Immature natural killer cell (primary cell): Measurements from ENCODE around the gene C16orf90. TPM values are rescaled to one million over a fixed set of nuclear protein-coding genes. Genes with fewer than 3 reads are reported as not detected.
A peak's percentile ranks its signal among the peaks of the same experiment; 100 is the strongest.
"Not testable (repeated sequence)": the region's sequence is repeated elsewhere in the genome, so short reads cannot be mapped to it uniquely, and the experiment has no call there.

ENCODE experiments used
- DNase-seq, 3 donors: peaks; one replicate each; pipeline ENCODE4 v3.0.0; 2022; ENCODE audit warnings: mixed read lengths in 1 of 3
- H3K27ac Mint-ChIP-seq, 6 donors: one replicate each; pipeline ENCODE4 v1.8.0; 2020; ENCODE audit warnings: mixed read lengths in 6 of 6, mild to moderate bottlenecking in 5 of 6, inconsistent platforms in 4 of 6, moderate library complexity in 3 of 6
- H3K27me3 Mint-ChIP-seq, 3 donors: one replicate each; pipeline ENCODE4 v1.8.0; 2020 to 2021; ENCODE audit warnings: low read depth in 3 of 3, mild to moderate bottlenecking in 3 of 3, mixed read lengths in 3 of 3, moderate library complexity in 3 of 3, inconsistent platforms in 1 of 3
- H3K36me3 Mint-ChIP-seq, 3 donors: one replicate each; pipeline ENCODE4 v1.8.0; 2020; ENCODE audit warnings: mixed read lengths in 3 of 3, inconsistent platforms in 2 of 3, mild to moderate bottlenecking in 2 of 3
- H3K4me1 Mint-ChIP-seq, 2 donors: one replicate each; pipeline ENCODE4 v1.8.0; 2020; ENCODE audit warnings: inconsistent platforms in 2 of 2, mild to moderate bottlenecking in 2 of 2, mixed read lengths in 2 of 2, moderate library complexity in 1 of 2
- H3K4me3 Mint-ChIP-seq, 5 donors: one replicate each; pipeline ENCODE4 v1.8.0; 2020; ENCODE audit warnings: mild to moderate bottlenecking in 5 of 5, mixed read lengths in 5 of 5, inconsistent platforms in 3 of 5, moderate library complexity in 3 of 5
- H3K9me3 Mint-ChIP-seq, 6 donors: one replicate each; pipeline ENCODE4 v1.8.0; 2020; ENCODE audit warnings: mild to moderate bottlenecking in 6 of 6, mixed read lengths in 6 of 6, inconsistent platforms in 4 of 6, moderate library complexity in 3 of 6
- polyA plus RNA-seq, 3 donors: library from polyadenylated mRNA; unstranded; fragments of 300-500 nt; fragmentation: Illumina TruSeq; gene quantifications; one replicate each; pipeline ENCODE4 v1.2.3, GENCODE V29; 2021

C16orf90 gene, protein sequence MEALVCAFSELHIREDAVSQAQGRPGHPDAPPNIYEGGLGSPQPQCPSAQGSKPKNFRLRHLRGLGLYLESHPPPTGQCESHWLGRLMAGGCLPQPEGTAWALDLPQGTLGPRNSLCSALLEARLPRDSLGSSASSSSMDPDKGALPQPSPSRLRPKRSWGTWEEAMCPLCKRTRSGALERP
- not detected for polyA plus RNA-seq

DNA sequence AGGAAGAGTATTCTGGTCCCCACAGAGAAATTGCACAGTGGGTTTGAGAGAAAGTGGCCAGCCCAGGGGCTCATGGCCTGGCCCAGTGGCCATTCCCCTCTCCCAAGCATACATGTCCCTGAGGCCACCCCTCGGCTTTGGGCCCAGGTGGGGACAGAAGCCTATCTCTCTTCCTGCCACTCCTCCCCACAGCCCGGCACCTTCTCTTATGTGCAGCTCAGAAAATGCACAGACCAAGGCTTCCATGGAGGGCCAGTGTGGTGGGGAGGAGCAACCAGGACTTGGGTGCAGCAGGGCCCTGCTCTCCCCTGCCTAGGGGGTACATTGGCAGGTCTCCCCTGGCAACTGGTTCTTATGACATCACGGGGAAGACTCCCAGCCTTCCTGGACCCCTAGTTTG lies at the start of gene C16orf90:
Gene C16orf90, minus strand, starts transcription at position 314 of the 400 bp plus-strand sequence. Its CDS starts 68 bp downstream, at position 246.
- peaks cover 6 to 9% of the 10 kb centered on the region in 2 donors for H3K4me1 Mint-ChIP-seq
- H3K27me3 Mint-ChIP-seq = peaks cover 0 to 6% (median 3%) of the 10 kb centered on the region in 3 donors
- H3K36me3 Mint-ChIP-seq = no peaks in the 10 kb centered on the region
- H3K9me3 Mint-ChIP-seq = peaks cover 0 to 5% (median 0%) of the 10 kb centered on the region in 6 donors
- no peak within 1 kb of the TSS for H3K27ac Mint-ChIP-seq
- H3K4me3 Mint-ChIP-seq = no peak within 1 kb of the TSS
- DNase-seq = no peak

DNA sequence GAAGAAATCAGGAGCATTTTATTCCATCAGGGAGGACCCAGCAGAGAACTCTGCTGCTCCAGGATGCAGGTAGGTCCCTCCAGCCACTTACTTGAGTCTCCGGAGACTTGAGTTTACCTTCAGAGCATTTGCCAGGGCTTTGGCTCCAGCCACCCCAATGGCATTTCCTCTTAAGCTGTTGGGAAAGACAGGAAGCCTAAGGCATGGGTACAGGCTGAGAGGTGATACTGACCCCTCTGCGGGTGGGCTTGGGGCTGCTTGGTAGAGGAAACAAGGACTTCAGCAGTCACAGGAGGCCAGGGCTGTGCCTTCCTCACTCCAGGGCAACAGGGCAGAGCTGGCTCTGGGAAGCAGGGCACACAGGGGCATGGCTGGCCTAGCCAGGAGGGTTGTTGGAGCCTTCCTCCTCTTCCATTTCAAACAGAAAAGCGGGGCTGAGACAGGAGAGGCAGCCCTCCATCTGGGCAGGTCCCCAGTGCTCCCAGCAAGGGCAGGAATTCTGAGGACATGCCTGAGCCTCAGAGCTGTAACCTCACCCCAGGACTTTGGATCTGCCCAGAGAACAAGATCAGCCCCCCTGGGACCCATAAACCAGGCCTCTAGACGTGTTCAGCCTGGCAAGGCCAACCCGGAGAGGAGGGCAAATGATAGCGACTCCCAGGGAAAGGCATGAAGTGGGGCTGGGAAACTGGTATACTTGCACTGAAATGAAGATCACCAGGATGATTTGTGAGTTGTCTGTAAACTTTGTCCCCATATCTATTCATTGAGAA lies 47.5 kb upstream of the C16orf90 start:
- Mint-ChIP-seq H3K36me3 (peaks cover 8 to 29% (median 9%) of the 10 kb centered on the region in 3 donors), H3K27me3 (no peaks in the 10 kb centered on the region), H3K27ac (peak overlapping the region in 2 of 6 donors; percentile 40 to 51), H3K4me1 (no peaks in the 10 kb centered on the region), H3K4me3 (no peak overlapping the region), H3K9me3 (no peaks in the 10 kb centered on the region)
- no peak for DNase-seq

DNA sequence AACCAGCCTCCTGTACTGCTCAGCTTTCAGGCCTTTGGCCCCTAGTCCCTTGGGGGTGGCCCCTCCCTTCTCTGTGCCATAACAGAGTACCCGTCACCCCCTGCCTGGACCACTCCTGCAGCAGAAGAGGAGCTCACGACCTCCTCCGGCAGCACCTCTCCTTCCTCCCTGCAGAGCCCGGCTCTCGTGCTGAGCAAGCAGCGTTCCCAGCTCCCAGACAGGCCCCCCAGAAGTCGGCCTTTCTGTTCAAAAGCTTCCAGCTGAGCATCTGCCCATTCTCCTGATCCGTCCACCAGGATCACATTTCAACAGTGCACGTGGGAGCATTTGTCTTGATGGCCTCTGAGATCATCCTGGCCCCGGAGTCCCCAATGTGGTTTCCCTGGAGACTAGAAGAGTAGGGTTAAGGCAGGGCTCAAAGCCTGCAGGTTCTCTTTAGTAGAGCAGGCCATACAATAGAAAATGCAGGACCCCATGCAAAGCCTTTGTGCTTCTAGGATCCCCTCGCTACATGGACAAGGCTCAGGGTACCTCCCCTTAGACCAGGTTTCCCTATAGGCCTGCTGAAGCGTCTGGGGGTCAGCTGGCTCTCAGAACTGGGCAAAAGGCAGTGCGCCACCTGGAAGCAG lies 46.4 kb upstream of the C16orf90 start:
- no peaks in the 10 kb centered on the region for H3K9me3 Mint-ChIP-seq
- H3K4me1 Mint-ChIP-seq = peaks cover 0 to 3% of the 10 kb centered on the region in 2 donors
- H3K27ac Mint-ChIP-seq = peak overlapping the region in 1 of 6 donors; percentile 35
- H3K27me3 Mint-ChIP-seq = no peaks in the 10 kb centered on the region
- DNase-seq = no peak
- peaks cover 8 to 25% (median 9%) of the 10 kb centered on the region in 3 donors for H3K36me3 Mint-ChIP-seq
- no peak overlapping the region for H3K4me3 Mint-ChIP-seq

DNA sequence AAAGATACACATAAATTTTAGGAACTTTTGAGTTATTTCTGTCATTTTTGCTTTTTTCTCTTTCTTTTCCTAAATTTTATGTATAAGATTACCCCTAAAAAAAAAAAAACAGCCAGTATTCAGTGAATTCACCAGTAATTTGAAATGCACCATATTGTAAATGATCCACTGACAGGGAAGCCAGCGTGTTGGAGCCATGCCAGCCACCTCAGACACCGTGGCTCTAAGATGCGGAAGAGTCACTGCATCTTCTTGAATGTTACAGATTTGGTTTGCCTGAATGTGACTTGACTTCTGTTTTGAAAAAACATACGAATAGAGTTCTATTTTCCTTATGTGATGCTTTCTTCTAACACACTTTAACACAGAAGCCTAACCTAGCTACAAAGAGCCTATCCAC lies 42.9 kb upstream of the C16orf90 start:
- peaks cover 4 to 13% (median 8%) of the 10 kb centered on the region in 3 donors for H3K36me3 Mint-ChIP-seq
- H3K27ac Mint-ChIP-seq = peak overlapping the region in 3 of 6 donors; percentile 17 to 64 (median 55)
- DNase-seq = no peak

DNA sequence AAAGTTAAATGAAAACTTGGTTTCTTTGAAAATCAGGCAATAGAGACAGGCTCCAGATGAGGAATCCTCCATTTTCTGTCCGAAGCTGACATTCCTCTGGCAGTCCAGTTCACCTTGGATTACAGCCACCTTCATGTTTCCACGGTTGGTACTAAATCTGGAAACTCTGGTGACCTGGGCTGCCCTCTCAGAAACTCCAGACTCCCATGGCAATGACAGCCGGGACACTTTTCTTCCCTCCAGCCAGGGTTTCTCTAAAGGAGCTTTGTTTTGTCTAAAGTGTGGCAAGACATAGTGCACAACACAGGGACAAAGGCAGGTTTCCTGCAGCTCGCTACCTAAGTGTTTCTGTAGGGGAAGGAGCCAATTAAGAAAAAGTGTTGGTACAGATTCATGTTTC lies 41.6 kb upstream of the C16orf90 start:
- H3K9me3 Mint-ChIP-seq = no peaks in the 10 kb centered on the region
- no peak for DNase-seq
- H3K27me3 Mint-ChIP-seq = peaks cover 0 to 1% (median 0%) of the 10 kb centered on the region in 3 donors

More for the DNA sequence above, 42.9 kb upstream of the C16orf90 start:
- Mint-ChIP-seq H3K4me3 (no peak overlapping the region), H3K27me3 (peaks cover 0 to 1% (median 0%) of the 10 kb centered on the region in 3 donors), H3K9me3 (no peaks in the 10 kb centered on the region), H3K4me1 (peaks cover 8 to 28% of the 10 kb centered on the region in 2 donors)

DNA sequence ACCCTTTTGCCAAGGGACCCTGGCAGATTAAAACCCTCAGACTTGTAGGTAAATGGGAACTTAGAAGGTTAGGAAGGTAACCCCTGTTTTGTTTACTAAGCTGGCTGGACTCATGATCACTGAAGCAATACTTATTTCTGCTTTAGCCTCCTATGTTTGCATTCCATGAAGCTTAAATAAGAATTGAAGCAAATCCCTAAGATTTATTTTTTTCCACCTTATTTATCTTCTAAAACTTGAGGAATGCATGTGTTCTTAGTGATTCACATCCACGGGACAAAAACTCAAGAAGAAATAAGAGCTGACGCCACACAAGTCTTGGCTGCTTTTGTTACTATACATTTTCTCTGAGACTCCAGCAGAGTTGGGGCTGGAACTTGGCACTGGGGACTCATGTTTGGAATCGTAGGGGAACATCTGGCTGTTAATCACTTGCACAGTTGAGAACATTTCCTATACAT lies 41.0 kb upstream of the C16orf90 start:
- Mint-ChIP-seq H3K4me3 (no peak overlapping the region), H3K27ac (peak overlapping the region in 5 of 6 donors; percentile 2 to 77 (median 51)), H3K4me1 (peaks cover 8 to 28% of the 10 kb centered on the region in 2 donors), H3K27me3 (peaks cover 0 to 1% (median 0%) of the 10 kb centered on the region in 3 donors), H3K36me3 (peaks cover 4 to 13% (median 4%) of the 10 kb centered on the region in 3 donors), H3K9me3 (no peaks in the 10 kb centered on the region)
- DNase-seq = no peak

More for the DNA sequence above, 41.6 kb upstream of the C16orf90 start:
- Mint-ChIP-seq H3K36me3 (peaks cover 4 to 13% (median 4%) of the 10 kb centered on the region in 3 donors), H3K4me3 (no peak overlapping the region), H3K27ac (peak overlapping the region in 5 of 6 donors; percentile 2 to 53 (median 26)), H3K4me1 (peaks cover 8 to 28% of the 10 kb centered on the region in 2 donors)

DNA sequence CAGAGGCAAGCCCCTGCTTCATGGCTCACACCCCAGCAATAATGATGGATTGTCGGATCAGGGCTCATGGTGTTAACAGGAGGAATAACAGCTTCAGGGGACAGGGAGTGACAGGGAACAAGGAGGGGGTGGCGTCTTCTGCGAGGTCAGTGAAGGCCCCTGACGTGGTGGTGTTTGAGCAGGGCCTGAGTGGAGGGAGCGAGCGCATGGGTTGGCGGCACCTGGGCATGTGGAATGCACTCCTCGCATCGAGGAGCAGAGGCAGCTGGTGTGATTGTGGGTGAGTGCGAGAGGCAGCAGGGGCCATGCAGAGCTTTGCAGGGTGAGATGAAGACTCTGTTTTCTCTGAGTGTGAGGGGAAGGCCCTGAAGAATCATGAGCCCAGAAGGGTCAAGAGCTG lies 38.8 kb upstream of the C16orf90 start:
- Mint-ChIP-seq H3K9me3 (no peaks in the 10 kb centered on the region), H3K27me3 (peaks cover 0 to 1% (median 0%) of the 10 kb centered on the region in 3 donors), H3K4me1 (peaks cover 8 to 28% of the 10 kb centered on the region in 2 donors), H3K27ac (peak overlapping the region in 5 of 6 donors; percentile 36 to 80 (median 68)), H3K36me3 (no peaks in the 10 kb centered on the region), H3K4me3 (no peak overlapping the region)
- no peak for DNase-seq

DNA sequence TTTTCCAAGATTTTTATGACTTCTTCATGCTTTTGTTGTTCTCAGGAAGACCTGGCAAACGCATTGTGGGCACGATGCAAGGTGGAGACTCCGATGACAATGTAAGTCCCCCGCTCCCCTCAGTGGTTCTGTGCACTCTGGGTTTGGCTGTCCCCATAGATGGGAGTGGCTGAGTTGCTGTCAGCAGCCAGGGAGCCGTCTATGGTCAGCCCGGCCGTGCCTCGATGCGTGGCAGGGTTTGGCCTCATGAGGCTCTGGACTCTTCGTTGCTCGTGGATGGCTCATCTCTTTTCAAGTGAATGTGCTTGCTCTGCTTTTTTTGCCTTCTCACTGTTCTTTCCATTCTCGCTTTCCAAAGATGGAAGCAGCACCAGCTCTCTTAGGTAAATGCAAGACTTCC lies 37.5 kb upstream of the C16orf90 start:
- Mint-ChIP-seq H3K27ac (peak overlapping the region in 1 of 6 donors; percentile 51), H3K9me3 (no peaks in the 10 kb centered on the region), H3K4me3 (no peak overlapping the region), H3K4me1 (peaks cover 8 to 28% of the 10 kb centered on the region in 2 donors), H3K36me3 (no peaks in the 10 kb centered on the region), H3K27me3 (peaks cover 0 to 1% (median 0%) of the 10 kb centered on the region in 3 donors)
- DNase-seq = no peak

DNA sequence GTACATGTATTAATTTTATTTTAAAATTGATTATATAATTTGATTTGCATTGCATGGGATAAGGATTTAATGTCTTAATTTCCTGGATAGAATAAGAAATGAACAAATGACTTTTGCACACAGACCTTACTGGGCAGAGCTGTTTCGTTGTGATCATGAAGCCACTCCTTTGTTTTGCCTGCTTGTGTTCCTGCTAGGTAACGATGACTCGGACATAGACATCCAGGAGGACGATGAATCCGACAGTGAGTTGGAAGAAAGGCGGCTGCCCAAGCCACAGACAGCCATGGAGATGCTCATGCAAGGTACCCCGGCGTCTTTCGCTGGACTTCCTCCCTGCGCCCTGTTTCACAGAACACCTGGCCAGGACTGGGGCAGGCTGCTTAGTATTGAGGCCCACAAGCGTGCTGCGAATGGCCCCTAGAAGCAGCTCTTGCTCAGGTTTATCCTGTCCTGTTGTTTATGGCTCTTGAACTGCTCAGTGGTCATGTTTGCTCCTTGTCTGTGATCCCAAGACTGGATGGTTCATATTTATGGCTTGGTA lies 35.2 kb upstream of the C16orf90 start:
- Mint-ChIP-seq H3K9me3 (no peaks in the 10 kb centered on the region), H3K4me3 (no peak overlapping the region), H3K27ac (no peak overlapping the region), H3K4me1 (peaks cover 9 to 14% of the 10 kb centered on the region in 2 donors), H3K36me3 (peaks cover 0 to 2% (median under 1%) of the 10 kb centered on the region in 3 donors), H3K27me3 (peaks cover 0 to 1% (median 0%) of the 10 kb centered on the region in 3 donors)
- no peak for DNase-seq

DNA sequence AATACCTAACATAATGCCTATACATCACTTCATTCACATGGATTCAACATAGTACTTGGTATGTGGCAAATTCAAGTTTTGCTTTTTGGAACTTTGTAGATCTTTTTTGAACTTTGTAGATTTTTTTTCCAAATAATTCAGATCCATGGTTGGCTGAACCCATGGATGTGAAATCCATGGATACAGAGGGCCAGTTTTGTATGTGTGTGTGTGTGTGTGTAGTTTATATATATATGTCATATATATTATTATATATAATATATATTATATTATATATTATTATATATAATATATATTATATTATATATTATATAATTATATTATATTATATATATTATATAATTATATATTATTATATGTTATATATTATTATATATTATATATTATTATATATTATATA lies 33.9 kb upstream of the C16orf90 start:
- H3K27ac Mint-ChIP-seq = no peak overlapping the region
- peaks cover 1% of the 10 kb centered on the region in 2 donors for H3K4me1 Mint-ChIP-seq
- DNase-seq = no peak
- no peak overlapping the region for H3K4me3 Mint-ChIP-seq
- no peaks in the 10 kb centered on the region for H3K9me3 Mint-ChIP-seq
- H3K27me3 Mint-ChIP-seq = no peaks in the 10 kb centered on the region
- H3K36me3 Mint-ChIP-seq = peaks cover 0 to 5% (median 4%) of the 10 kb centered on the region in 3 donors

DNA sequence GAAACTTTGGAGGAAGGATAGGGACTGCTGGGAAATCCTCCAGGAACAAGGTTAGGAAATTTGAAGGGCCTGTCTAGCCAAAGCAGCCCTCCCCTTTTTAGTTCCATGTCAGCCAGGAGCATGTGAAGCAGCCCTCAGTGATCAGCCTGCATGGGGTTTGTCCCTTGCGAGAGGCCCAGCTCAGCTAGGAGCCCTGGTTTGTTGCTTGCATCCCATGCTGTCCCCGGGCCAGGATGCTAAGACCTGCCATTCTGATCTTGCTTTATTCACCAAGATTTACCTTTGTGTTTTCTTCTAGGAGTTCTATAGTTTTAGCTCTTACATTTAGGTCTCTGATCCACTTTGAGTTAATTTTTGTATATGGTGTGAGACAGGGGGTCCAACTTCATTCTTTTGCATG lies 33.1 kb upstream of the C16orf90 start:
- H3K9me3 Mint-ChIP-seq = no peaks in the 10 kb centered on the region
- no peak overlapping the region for H3K4me3 Mint-ChIP-seq
- no peaks in the 10 kb centered on the region for H3K27me3 Mint-ChIP-seq
- H3K27ac Mint-ChIP-seq = no peak overlapping the region
- H3K4me1 Mint-ChIP-seq = peaks cover 0 to 1% of the 10 kb centered on the region in 2 donors
- H3K36me3 Mint-ChIP-seq = peaks cover 0 to 5% (median 4%) of the 10 kb centered on the region in 3 donors
- DNase-seq = no peak

DNA sequence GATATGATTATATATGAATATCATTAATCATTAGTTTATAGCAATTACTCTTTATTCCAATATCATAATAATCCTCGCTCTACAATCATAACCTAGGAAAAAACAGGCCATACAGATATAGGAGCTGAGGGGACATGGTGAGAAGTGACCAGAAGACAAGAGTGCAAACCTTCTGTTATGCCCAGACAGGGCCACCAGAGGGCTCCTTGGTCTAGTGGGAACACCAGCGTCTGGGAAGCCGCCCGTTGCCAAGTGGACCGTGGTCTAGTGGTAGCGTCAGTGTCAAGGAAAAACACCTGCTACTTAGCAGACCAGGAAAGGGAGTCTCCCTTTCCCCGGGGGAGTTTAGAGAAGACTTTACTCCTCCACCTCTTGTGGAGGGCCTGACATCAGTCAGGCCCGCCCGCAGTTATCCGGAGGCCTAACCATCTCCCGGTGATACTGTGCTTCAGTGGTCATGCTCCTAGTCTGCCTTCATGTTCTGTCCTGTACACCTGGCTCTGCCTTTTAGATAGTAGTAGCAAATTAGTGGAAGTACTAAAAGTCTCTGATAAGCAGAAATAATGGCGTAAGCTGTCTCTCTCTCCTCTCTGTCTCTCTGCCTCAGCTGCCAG lies 32.0 kb upstream of the C16orf90 start:
- not testable (repeated sequence) for H3K4me1 Mint-ChIP-seq, H3K27me3 Mint-ChIP-seq, H3K4me3 Mint-ChIP-seq, H3K9me3 Mint-ChIP-seq
- Mint-ChIP-seq H3K27ac (peak overlapping the region in 1 of 6 donors; percentile 54), H3K36me3 (peaks cover 0 to 13% (median 12%) of the 10 kb centered on the region in 3 donors)
- peak; percentile 31 to 46 (median 41) for DNase-seq

DNA sequence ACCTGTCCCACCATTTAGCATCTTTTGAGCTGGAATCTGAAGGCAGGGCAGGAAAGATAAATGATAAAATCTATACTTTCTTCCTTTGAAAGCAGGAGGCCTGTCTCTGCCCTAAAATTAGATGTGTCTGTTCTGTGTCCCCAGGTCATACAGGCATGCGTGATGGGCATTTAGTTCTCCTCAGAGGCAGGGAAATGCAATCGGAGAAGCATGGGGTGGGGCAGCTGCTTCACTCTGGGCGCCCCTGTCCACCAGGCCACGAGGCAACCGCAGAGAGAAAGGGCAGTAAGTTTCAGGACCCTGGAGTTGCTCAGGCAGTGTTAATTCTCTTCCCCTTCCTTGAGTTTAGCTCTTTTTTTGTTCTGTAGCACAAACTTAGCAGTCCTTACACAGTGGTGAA lies 30.7 kb upstream of the C16orf90 start:
- no peak overlapping the region for H3K4me3 Mint-ChIP-seq
- no peak overlapping the region for H3K27ac Mint-ChIP-seq
- peaks cover 0 to 13% (median 12%) of the 10 kb centered on the region in 3 donors for H3K36me3 Mint-ChIP-seq
- peaks cover 0 to 1% of the 10 kb centered on the region in 2 donors for H3K4me1 Mint-ChIP-seq
- H3K9me3 Mint-ChIP-seq = no peaks in the 10 kb centered on the region
- H3K27me3 Mint-ChIP-seq = no peaks in the 10 kb centered on the region
- DNase-seq = no peak
